Neural crest cell (in vitro differentiated cells): Measurements from ENCODE around the gene MAP4K5. TPM values are rescaled to one million over a fixed set of nuclear protein-coding genes. Genes with fewer than 3 reads are reported as not detected.
"Not testable (repeated sequence)": the region's sequence is repeated elsewhere in the genome, so short reads cannot be mapped to it uniquely, and the experiment has no call there.

ENCODE experiments used
- DNase-seq: peaks from one replicate; pipeline ENCODE4 v3.0.0; 2021; ENCODE audit warnings: low read depth, mixed read lengths, low spot score
- H3K27ac Mint-ChIP-seq: one replicate; pipeline ENCODE4 v1.8.0; 2021; ENCODE audit warnings: mild to moderate bottlenecking, mixed read lengths; ENCODE audit not compliant: unreplicated experiment
- H3K27me3 Mint-ChIP-seq: 2 replicates; pipeline ENCODE4 v1.8.0; 2021; ENCODE audit warnings: low read depth, mild to moderate bottlenecking, mixed read lengths
- H3K36me3 Mint-ChIP-seq: 2 replicates; pipeline ENCODE4 v1.8.0; 2021; ENCODE audit warnings: low read depth, mild to moderate bottlenecking, mixed read lengths
- H3K4me1 Mint-ChIP-seq: 2 replicates; pipeline ENCODE4 v1.8.0; 2021; ENCODE audit warnings: mixed read lengths
- H3K4me3 Mint-ChIP-seq: one replicate; pipeline ENCODE4 v1.8.0; 2021; ENCODE audit warnings: mild to moderate bottlenecking, mixed read lengths
- H3K9me3 Mint-ChIP-seq: 2 replicates; pipeline ENCODE4 v1.8.0; 2021; ENCODE audit warnings: mixed read lengths
- total RNA-seq: library from RNA; stranded (reverse); gene quantifications from 2 replicates; pipeline ENCODE4 v1.2.1, GENCODE V29; 2021
- TF ChIP-seq, protein P1 (sequence below): fragments of 200-600 bp; sonication (generic); conservative IDR thresholded peaks from 2 replicates; pipeline ENCODE4 v1.5.0; 2021; ENCODE audit warnings: antibody characterized with exemption, mild to moderate bottlenecking

Gene MAP4K5
- total RNA-seq, 1 donor from 2014 or later, result 67.9 TPM

DNA sequence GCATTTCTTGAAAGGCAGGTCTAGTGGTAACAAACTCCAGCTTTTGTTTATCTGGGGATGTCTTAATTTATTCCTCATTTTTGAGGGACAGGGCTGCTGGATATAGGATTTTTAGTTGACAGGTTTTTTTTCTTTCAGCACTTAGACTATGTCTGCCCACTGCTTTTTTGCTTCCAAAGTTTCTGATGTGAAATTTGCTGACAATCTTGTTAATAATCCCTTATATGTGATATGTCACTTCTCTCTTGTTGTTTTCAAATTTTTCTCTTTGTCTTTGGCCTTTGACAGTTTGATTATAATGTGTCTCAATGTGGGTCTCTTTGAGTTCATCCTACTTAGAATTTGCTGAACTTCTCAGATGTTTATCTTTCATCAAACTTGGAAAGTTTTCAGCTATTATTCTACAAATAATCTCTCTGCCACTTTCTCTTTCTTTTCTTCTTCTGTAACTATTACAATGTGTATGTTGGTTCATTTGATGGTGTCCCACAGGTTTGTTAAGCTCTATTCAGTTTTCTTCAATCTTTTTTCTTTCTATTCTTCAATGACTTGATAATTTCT, 37.4 kb upstream of the MAP4K5 start:
- Mint-ChIP-seq H3K4me1 (no peaks in the 10 kb centered on the region), H3K4me3 (no peak overlapping the region), H3K27me3 (no peaks in the 10 kb centered on the region), H3K27ac (no peak overlapping the region), H3K9me3 (peaks cover 17% of the 10 kb centered on the region), H3K36me3 (peaks cover 26% of the 10 kb centered on the region)
- DNase-seq, result no peak
- TF ChIP-seq, protein P1, sequence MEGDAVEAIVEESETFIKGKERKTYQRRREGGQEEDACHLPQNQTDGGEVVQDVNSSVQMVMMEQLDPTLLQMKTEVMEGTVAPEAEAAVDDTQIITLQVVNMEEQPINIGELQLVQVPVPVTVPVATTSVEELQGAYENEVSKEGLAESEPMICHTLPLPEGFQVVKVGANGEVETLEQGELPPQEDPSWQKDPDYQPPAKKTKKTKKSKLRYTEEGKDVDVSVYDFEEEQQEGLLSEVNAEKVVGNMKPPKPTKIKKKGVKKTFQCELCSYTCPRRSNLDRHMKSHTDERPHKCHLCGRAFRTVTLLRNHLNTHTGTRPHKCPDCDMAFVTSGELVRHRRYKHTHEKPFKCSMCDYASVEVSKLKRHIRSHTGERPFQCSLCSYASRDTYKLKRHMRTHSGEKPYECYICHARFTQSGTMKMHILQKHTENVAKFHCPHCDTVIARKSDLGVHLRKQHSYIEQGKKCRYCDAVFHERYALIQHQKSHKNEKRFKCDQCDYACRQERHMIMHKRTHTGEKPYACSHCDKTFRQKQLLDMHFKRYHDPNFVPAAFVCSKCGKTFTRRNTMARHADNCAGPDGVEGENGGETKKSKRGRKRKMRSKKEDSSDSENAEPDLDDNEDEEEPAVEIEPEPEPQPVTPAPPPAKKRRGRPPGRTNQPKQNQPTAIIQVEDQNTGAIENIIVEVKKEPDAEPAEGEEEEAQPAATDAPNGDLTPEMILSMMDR, result no peak

GRCh38 chr14:50562841-50563240, 30.5 kb upstream of the MAP4K5 start:
- TF ChIP-seq, protein P1, result no peak
- H3K36me3 Mint-ChIP-seq, result peaks cover under 1% of the 10 kb centered on the region
- no peak overlapping the region for H3K27ac Mint-ChIP-seq
- no peaks in the 10 kb centered on the region for H3K9me3 Mint-ChIP-seq
- no peak for DNase-seq
- peaks cover 20% of the 10 kb centered on the region for H3K4me1 Mint-ChIP-seq
- no peaks in the 10 kb centered on the region for H3K27me3 Mint-ChIP-seq
- no peak overlapping the region for H3K4me3 Mint-ChIP-seq

DNA sequence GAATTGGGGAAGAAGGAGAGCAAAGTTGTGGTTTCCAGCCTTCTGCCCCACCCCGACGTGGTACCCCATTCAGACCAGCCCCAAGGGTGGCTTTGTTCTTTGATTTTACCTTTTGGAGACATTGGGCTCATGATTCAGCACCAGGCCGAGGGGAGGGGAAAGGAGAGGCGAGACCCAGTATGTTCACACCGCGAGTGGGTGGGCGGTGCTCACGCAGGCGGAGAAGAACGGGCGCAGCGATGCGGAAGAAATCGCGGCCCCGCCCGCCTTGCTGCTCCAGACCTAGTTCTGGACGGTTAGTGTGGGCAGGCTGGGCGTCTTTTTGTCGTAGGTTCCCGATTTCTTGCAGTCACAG, 28.5 kb upstream of the MAP4K5 start:
- Mint-ChIP-seq H3K4me1 (peaks cover 20% of the 10 kb centered on the region), H3K9me3 (no peaks in the 10 kb centered on the region), H3K36me3 (no peaks in the 10 kb centered on the region), H3K4me3 (peak overlapping the region; percentile 95), H3K27ac (peak overlapping the region; percentile 98), H3K27me3 (no peaks in the 10 kb centered on the region)
- TF ChIP-seq, protein P1, result no peak
- DNase-seq, result peak; percentile 63

DNA sequence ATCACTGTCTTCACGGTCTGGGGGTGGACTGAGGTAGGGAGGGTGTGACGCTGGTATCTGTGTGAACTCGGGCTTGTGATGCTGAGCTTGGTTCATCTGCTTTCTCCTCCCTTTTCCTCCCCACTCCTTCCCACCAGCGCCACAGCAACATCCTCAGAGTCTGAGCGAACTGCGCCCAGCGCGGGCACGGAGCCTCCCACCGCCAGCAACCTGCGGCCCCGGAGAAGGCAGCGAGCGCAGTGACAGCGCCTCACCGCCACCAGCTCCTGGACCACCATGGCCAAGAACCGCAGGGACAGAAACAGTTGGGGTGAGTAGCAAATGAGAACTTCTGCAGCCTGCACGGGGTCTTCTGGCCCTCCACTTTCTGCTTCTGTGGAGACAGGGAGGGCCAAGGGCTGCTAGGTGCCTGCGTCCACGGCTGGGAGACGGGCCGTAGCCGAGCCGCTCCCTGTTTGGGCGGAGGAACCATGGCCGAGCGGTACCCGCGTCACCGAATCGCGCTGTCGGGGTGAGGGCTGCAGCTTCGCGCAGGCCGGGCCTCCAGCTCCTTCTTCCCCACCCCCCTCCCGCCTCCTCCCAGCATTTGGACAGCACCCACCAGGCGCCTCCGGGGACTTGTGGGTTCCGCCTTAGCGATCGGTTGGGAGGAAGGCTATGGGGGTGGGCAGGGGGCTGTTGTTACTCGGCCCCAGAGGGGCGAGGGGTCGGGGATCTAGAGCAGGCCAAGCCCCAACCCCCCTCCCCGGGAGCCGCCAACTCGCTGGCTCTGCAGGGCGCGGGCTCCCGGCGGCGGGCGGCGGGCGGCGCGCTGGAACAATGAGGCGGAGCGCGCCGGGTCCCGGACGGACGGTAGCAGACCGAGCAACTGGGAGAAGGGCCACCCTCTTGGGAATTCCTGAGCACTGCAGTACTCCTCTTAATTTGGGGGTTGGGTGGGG, 27.9 kb upstream of the MAP4K5 start, which contains the start of gene ATL1:
ATL1 (plus strand) TSS at position 156 of the 941 bp plus-strand sequence; CDS start at position 277, 121 bp downstream.
- Mint-ChIP-seq H3K27me3 (no peaks in the 10 kb centered on the region), H3K4me3 (peak within 1 kb of the TSS; percentile 95), H3K4me1 (peaks cover 20% of the 10 kb centered on the region), H3K36me3 (no peaks in the 10 kb centered on the region), H3K27ac (peak within 1 kb of the TSS; percentile 98), H3K9me3 (no peaks in the 10 kb centered on the region)
- TF ChIP-seq, protein P1, result no peak
- DNase-seq, result peak; percentile 59

GRCh38 chr14:50552796-50553195, 20.4 kb upstream of the MAP4K5 start:
- H3K4me1 Mint-ChIP-seq, H3K4me3 Mint-ChIP-seq, DNase-seq, H3K27ac Mint-ChIP-seq, H3K36me3 Mint-ChIP-seq, H3K9me3 Mint-ChIP-seq, H3K27me3 Mint-ChIP-seq: not testable (repeated sequence)

DNA sequence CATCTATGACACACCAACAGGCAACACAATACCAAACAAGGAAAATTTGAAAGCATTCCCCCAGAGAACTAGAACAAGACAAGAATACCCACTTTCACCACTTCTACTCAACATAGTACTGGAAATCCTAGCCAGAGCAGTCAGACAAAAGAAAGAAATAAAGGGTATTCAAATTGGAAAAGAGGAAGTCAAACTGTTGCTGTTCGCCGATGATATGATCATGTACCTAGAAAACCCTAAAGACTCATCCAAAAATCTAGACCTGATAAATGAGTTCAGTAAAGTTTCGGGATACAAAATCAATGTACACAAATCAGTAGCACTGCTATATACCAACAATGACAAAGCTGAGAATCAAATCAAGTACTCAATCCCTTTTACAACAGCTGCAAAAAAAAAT, 19.5 kb upstream of the MAP4K5 start:
- TF ChIP-seq, protein P1, result no peak
- Mint-ChIP-seq H3K9me3 (no peaks in the 10 kb centered on the region), H3K4me1 (no peaks in the 10 kb centered on the region), H3K36me3 (no peaks in the 10 kb centered on the region), H3K27ac (no peak overlapping the region), H3K27me3 (peaks cover 7% of the 10 kb centered on the region), H3K4me3 (no peak overlapping the region)
- no peak for DNase-seq
